Endometrial microvascular endothelial cells (primary cell): Measurements from ENCODE around the gene IQSEC1. TPM values are rescaled to one million over a fixed set of nuclear protein-coding genes. Genes with fewer than 3 reads are reported as not detected.

Experiments
- in situ Hi-C: cut with HindIII; loops from 2 replicates; pipeline ENCODE4 v1.10.0; 2017; ENCODE audit warnings: low sequenced_read_pairs, low pct_unique_long_range_greater_than_20kb; ENCODE audit errors: inconsistent ontology term
- total RNA-seq: library from RNA; depleted of rRNA; stranded (reverse); fragments of >200 nt; gene quantifications from one replicate; pipeline ENCODE4 v1.2.3, GENCODE V29; 2015; ENCODE audit errors: inconsistent ontology term

IQSEC1 gene
- total RNA-seq: 24.9 TPM

DNA sequence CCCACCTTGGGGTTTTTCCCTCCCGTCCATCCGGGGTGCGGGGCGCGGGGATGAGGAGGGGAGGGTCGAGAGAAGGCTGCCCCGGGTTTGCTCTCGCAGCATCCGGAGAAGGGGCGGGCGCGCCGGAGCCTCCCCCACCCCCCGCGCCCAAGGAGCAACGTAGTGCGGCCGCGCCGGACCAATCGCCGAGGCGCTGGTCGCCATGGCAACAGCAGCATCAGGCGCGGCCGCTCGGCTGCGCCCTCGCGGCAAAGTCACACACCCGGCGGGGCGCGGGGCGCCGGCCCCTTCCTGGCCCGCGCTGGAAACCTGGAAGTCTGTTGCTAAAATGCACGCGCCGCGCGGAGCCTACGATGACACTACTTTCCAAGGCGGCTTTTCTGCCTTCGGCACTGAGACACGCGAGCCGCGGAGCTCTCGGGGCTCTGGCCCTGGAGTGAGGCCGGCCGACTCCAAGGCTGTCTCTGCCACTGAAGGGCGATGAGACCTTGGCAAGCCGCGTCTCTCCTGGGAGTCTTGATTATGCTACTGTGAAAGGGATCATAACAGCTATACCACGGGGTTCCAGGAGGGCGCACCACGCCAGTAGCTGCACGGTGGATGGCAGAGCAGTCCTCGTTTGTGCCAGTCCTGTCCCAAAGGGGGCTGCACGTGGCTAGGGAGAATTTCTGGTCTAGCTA, at the start of gene IQSEC1:
Gene IQSEC1 (minus strand): TSS at position 104 of the 680 bp plus-strand sequence. CDS start 415 bp downstream, outside the sequence.
- in situ Hi-C loops: no loop called here

DNA sequence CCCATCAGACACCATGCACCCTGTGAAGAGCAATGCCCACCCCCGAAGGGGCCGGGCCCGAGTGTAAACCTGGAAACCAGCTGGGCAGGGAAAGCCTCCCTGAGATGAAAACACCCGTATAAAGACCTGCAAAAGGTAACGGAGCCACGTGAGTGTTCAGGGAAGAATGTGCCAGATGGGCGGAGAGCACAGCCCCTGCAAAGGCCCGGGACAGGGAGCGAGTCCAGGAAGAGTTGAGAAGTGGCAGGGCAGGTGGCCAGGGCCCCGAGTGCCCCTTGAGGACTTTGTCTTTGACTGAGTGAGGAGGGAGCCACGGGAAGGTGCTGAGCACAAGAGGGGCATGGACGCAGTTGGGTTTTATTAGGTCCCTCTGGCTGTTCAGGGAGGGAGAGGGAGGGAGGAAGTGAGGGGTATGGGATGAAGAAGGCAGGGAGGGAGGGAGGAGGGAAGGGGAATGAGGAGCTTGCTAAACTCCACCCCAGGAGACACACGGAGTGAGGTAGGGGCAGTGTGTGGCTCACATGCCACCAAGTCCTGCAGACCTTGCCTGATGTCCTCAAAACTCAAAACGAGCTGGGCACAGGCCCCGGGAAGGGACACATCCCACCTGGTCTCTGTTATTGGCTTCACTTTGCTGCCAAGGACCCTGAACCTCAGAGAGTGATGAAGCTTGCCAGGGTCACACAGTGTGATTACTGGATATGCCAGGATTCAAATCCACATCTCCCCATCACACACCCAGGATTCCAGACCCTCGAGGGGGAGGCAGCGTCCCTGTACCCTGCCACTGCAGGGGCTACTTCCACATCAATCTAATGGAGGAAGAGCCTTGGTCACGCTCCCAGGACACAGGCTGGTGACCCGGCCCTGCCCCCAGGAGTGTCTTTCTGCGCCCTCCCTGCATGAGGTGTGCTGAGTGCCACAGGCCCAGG, 49.1 kb upstream of the IQSEC1 start:
- in situ Hi-C loops: no loop called here

DNA sequence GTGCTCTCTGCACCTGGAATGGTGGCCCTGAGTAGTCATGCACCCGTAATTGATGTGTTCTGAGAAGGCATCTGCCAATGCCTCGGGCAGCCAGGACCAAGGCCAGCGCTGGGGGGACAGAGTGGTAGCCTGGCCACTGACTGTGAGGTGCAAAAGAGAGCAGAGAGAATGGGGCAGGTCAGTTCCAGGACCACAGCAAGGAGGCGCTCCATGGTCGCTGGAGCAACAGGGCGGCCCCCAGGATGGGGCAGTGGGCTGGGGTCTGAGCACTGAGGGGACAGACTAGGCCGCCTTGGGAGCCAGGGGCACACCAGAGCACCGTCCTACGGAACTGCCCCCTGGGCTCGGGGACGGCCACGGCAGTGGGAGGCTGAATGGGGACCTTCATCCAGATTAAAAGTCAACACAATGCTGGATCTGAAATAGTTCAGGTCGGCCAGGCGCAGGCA, 48.3 kb upstream of the IQSEC1 start:
- in situ Hi-C loops: no loop called here

DNA sequence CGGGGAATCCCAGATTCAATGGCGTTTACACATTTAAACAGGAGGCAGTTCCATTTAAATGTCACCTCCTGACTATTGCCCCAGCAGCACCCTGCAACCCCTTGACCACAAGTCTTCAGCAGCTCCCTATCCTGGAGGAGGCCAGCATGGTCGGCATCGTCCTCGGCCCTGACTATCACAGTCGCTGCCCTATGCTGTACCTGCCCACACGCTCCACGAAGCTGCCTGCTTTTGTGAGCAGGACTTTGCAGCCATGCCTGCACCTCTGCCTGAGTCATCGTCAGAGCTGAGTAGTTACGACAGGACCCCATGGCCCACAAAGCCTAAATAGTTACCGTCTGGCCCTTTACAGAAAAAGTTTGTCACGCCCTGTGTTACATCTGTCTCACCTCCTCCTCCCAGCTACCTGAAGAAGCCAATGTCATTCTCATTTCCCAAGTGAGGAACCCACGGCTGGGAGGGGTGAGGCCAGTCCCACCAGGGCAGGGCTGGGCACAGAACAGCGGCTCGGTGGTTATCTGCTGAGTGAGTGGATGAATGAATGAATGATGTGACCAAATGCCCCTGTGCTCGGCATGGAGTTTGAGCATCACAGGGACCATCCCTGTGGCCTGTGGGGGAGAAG, 47.8 kb upstream of the IQSEC1 start:
- in situ Hi-C loops: no loop called here

DNA sequence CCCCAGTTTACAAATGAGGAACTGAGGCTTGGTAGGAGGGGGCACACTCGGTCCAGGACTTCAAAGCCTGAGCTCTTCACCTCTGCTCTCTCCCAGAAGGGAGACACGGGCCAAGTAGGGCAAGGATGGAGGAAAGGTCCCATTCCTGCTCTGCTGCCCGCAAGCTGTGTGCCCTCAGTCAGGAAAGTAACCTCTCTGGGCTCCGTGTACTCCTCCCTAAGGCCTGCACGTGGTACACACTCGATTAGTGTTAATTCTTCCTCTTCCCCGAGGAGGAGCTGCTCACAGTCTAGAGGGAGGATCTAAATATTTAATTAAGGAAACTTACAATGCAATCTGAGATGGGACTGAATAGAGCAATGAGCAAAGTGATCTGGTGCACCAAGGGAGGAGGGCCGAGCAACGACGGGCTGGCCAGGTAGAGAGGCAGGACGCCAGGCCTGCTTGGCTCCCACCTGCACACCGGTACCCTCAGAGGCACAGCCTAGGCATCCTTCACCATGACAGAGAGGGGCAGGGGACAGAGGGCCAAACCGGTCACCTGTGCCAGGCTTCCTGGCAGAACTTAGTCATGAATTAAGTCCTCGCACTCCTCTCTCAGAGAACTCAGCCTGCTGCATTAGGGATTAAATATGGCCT, 47.2 kb upstream of the IQSEC1 start:
- in situ Hi-C loops: no loop called here

DNA sequence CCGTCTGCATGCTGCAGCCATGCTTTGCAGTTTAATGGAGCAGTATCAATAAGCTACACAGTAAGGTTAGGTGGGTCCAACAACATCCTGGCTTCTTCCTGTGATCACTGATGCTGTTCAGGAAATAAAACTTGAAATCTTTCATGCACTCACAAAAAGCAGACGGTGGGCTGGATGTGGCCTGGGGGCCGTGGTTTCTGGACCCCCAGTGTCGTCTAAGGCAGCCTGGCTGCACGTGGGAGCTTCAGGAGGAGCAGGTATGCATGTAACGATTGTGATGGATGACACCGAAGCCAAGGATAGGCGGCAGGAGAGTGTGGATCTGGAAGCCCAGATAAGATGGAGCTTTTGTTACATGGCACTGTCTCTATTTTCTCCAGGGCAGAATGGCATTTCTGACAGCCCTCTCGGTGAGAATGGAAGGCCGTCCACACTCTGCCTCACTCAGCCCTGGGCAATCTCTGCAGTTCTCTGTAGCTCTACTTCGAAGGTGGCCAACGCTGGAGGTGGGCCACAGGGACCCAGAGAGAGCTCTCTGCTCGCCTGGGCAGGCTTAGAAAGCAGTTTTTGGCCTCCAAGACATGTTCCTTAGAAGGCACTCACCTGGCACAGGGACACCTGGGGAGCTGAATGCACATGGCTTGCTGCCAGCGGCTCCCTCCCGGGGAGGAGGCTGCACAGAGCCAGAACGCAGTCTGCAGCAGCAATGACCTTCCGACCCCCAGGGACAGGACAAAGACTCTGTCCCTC, 46.4 kb upstream of the IQSEC1 start:
- in situ Hi-C loops: no loop called here

DNA sequence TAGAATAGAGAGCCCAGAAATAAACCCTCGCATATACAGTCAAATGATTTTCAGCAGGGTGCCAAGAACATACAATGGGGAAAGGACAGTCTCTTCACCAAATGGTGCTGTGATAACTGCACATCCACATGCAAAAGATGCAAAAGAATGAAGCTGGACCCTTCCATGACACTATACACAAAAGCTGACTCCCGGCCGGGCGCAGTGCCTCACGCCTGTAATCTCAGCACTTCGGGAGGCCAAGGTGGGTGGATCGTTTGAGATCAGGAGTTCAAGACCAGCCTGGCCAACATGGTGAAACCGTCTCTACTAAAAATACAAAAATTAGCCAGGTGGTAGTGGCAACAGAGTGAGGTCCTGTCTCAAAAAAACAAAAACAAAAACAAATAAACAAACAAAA, 43.2 kb upstream of the IQSEC1 start:
- in situ Hi-C loops: no loop called here

DNA sequence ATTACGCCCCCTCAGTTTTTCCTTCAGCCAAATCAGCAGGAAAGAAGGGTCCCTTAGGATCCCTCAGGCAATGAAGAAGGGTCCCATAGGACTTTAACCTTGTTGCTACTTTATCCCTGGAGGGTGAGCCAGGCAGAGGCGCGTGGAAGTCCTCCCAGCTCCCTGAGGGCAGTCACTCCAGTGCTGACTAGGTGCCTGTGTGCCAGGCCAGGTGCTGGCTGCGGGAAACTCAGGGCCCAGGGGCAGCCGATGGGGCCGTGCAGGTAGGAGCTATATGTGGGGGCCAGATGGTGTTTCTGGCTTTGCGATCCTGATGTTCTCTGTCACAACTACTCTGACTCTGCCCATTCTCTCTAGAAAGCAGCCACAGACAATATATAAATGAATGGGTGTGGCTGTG, 42.8 kb upstream of the IQSEC1 start:
- in situ Hi-C loops: no loop called here

DNA sequence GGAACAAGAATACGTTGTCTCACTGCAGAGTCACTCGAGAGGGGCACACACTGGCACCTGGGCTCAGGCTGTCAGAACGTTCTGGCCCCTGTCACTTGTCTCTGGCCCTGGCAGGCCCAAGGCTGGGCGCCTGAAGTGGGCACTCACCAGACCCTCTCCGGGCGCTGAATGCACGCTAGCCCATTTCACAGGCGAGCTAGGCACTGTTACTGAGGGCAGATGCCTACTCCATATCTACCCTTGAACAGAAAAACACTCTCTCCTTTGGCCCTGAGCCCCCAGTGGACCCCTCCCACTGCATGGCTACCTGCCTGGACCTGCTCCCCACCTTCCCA, 42.3 kb upstream of the IQSEC1 start:
- in situ Hi-C loops: no loop called here

DNA sequence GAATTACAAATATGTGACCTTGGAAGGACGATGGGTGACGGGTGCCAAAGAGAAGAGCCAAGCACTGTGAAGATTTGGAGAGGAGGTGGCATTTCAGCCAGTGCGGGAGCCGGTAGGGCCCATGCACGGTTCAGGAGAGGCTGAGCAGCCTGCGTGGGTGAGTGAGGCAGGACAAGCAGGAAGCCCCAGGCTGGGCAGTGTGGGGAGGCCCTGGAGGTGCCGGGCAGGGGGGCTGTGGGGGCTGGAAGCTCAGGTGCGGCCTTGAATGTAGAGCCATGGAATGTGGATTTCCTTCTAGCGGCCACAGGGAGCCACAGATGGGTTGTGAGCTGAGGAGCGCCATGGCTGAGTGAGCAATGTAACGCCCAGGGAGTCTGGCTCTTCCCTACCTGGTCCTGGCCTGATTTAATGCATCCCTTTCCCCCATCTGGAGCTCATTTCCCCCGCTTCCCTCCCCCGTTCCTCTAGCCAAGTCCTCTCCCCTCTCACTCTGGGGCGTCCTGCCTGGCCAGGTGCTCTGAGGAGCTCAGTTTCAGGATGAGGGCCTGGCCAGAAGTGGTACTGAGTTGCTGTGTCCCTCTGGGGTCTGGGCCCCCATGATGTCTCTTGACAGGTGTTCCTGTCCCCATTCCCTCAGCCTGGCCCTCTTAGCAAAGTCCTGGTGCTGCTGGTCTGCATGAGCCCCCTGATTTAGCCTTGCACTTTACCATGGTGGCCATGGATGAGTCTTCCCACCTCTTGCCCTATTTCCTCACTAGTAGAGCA, 41.8 kb upstream of the IQSEC1 start:
- in situ Hi-C loops: no loop called here

DNA sequence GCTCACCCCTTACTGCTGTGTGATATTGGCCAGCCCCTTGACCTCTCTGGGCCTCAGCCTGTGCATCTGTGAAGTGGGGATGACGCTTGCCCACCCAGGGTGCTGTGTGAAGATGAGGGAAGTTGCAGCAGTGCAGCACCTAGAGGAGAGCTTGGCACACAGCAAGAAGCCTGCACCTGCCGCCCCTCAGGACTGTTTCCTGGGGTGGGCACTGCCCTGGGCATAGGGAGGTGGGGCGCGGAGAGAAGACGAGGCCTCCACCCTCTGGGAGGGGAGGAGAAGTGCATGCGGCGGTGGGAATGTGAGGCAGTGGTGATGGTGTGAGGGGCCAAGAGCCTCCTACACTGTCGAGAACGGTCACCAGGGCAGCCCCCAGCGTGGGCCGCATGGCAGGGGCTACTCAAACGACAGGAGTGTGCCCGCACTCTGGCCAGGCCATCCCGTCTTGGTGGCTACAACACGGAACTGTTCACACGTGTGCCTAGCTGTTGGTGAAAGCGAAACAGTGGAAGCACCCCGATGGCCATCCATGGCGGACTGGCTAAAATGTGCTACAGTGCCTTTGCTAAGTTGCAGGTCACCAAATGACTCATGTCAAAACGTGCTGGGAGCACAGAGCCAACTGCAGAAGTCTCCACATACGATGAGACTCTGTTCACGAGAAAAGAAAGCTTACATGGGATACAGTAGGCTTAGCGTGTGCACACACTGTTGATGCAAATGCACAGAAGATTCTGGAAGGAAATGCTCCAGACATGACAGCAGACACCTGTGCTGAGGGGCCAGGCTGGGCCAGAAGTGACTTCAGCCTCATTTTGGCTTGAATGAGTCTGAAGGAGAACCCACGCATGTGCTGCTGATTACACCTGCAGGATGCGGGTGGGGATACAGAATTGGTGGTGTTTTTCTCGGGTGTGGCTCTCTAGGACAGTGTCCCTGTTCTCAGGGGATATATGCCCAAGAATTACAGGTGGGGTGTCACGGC, 40.4 kb upstream of the IQSEC1 start:
- in situ Hi-C loops: no loop called here

DNA sequence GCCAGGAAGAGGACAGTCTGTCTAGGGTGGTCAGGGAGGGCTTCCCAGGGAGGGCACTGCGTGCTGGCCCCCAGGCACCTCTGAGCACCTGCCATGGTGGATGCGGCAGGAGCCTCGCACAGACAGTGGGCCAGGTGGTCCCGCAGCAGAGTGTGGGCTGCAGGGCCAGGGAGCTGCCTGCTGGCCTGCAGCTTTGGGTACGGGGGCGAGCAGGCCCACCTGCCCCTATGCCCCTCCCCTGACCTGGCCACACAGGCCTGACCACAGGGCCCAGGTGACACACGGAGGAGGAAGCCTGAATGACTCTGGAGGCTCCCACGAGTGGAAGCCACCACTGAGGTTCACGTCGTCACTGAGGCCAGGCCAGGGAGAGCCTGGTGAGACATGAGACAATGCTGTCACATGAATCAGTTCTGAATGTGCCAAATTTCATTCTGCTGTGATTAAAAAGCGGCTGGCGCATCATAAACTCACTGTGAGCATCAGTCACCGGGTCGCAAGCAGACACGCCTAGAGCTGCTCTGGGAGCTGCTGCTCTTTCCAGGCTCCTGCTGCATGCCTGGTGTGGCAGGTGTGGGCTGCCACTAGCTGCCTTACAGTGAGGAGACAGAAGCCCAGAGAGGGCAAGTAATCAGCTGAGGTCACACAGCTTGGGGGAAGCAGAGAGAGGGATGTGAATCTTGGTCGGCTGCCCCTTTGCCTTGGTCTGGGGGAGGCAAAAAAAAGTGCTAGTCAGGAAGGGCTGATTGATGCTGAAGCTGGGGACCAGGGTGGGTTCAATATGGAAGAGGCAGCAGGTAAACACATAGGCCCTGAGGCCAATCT, 39.5 kb upstream of the IQSEC1 start:
- in situ Hi-C loops: no loop called here

DNA sequence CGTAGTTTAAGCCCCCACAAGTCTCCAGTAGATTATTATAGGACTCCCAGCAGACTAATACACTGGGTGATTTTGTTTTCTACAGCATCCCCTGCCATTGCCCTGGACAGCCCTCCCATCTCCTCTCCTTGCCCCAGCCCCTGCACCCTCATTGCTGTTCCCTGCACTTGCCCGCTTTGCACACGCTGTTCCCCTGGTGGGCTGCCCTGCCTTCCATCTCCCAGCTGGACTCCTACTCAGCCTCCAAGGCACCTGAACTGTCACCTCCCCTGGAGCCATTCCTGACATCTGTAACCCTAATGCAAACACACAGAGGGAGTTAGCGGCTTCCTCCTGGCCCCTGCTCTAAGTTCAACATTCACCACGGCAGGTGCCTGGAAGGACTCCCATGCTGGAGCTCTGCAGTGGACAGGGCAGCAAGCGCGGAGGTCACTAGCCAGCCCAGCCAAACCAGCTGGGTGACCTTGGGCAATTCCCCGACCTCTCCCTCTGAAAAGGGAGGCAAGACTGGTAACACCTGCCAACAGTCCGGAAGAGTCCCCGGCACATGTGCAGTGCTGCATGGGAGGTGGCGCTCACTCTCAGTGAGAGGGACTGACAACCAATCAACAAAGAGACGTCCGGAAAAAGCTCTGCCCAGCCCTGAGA, 38.8 kb upstream of the IQSEC1 start:
- in situ Hi-C loops: no loop called here

DNA sequence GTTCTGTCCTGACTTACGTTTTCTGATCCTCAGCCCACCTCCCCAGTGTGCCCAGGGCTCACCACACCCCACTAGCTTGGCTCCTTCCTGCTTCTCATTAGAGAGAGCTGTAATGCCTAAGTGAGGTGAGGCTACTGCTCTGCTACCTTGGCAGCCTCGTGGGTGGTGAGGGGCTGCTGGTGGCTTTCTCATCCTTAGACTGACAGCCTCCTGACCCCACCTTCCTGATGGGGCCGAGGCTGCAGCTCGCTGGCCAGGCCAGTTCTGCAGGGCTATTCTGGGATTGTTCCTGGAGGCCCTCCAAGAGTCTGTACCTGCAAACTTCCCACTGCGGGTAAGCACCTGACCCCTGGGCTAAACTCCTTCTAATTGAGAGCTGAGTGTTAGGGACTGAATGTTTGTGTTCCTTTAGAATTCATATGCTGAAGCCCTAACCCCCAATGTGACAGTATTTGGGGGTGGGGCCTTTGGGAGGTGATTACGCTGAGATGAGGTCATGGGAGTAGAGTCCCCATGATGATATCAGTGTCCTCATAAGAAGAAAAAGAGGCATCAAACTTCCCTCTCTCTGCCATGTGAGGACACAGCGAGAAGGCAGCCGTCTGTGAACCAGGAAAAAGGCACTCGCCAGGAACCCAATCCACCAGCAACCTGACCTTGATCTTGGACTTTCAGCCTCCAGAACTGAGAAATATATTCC, 38.1 kb upstream of the IQSEC1 start:
- in situ Hi-C loops: no loop called here

DNA sequence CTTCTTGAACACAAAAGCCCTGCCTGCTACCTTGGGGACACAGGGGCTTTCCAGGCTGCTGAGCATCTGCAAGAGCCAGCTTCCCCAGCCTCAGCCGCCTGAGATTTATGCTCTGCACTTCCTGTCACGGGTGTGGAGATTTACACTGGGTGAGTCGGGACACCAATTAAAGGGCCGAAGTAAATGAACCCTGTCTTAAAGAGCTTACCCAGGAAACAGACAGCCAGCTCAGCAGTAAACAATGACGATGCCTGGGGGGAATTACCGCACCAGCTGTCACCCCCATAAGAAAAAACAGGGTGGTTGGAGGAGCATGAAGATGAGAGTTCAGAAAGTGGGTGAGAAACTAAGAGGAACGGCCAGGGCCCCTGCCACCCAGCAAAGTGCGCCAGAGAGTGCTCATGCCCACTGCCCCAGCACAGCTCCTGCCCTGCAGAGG, 37.5 kb upstream of the IQSEC1 start:
- in situ Hi-C loops: no loop called here
